DND-41 (cell line): Measurements from ENCODE around the gene THOC5.
"Not testable (repeated sequence)": the region's sequence is repeated elsewhere in the genome, so short reads cannot be mapped to it uniquely, and the experiment has no call there.

ENCODE experiments used
- CTCF ChIP-seq: IDR thresholded peaks from 2 replicates; pipeline ENCODE4 v1.5.1; 2012; ENCODE audit warnings: borderline replicate concordance, low read length, moderate library complexity, mild to moderate bottlenecking; ENCODE audit not compliant: poor library complexity, severe bottlenecking; ENCODE audit errors: extremely low read depth
- EZH2 ChIP-seq: IDR thresholded peaks from 3 replicates; pipeline ENCODE4 v1.6.1; 2012; ENCODE audit warnings: borderline replicate concordance, low read depth, mild to moderate bottlenecking, moderate library complexity, low read length, inconsistent platforms; ENCODE audit not compliant: severe bottlenecking

DNA sequence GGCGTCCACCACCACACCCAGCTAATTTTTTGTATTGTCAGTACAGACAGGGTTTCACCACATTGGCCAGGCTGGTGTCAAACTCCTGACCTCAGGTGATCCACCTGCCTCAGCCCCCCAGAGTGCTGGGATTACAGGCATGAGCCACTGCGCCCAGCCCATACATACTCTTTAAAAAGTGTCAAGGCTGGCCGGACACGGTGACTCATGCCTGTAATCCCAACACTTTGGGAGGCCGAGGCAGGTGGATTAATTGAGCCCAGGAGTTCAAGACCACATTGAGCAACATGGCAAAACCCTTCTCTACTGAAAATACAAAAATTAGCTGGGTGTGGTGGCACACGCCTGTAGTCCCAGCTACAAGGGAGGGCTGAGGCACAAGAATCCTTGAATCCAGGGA lies 40.9 kb upstream of the THOC5 start:
- TF ChIP-seq CTCF, EZH2: not testable (repeated sequence)
